Astrocyte (in vitro differentiated cells and primary cell): Measurements from ENCODE around the gene COL5A1.

Experiments used
- CTCF ChIP-seq: IDR thresholded peaks from 2 replicates; pipeline ENCODE4 v1.5.1; 2011; ENCODE audit warnings: low read depth, mild to moderate bottlenecking, inconsistent platforms, low read length, moderate library complexity; ENCODE audit not compliant: insufficient read depth
- EZH2 ChIP-seq: IDR thresholded peaks from 2 replicates; pipeline ENCODE4 v1.6.1; 2012; ENCODE audit warnings: mild to moderate bottlenecking, low read length, inconsistent platforms; ENCODE audit not compliant: insufficient read depth

- no peak for TF ChIP-seq CTCF
- TF ChIP-seq EZH2: no peak
Observed at GRCh38 chr9:134652291-134653225, 11.0 kb downstream of the COL5A1 start.
